Activated T-cell treated with anti-CD3 and anti-CD28 coated beads for 24 hours (primary cell): Measurements from ENCODE around the gene OLFM1.

Experiments
- DNase-seq: peaks from one replicate; pipeline ENCODE4 v3.0.0-alpha.2; 2020; ENCODE audit warnings: low read depth

OLFM1 gene

GRCh38 chr9:135090081-135090480 lies 2.6 kb downstream of the OLFM1 start:
- no peak for DNase-seq

DNA sequence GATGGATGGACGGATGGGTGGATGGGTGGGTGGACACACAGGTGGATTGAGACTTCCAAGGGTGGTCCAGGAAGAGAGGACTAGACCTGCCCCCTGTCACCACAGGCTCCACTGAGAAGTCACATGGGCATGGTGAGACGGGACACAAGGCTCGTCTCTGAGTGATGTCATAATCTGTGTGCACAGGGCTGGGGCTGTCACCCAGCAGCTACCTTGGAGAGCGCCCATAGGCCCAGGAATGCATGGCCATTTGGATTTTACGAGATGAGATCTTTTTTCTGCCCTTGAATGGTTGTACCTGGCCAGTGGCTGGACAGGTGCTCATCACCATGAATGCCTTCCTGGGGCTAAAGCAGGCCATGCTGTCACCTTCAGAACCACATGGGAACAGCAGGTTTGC lies 3.1 kb downstream of the OLFM1 start:
- DNase-seq = no peak

DNA sequence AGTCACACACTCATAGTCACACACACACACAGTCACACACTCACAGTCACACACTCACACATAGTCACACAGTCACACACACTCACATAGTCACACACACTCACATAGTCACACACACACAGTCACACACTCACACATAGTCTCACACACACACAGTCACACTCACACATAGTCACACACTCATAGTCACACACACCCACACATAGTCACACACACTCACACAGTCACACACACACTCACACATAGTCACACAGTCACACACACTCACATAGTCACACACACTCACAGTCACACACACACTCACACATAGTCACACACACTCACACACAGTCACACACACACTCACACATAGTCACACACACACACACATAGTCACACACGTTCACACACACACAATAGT lies 4.1 kb downstream of the OLFM1 start:
- DNase-seq = no peak

GRCh38 chr9:135093111-135093510 lies 5.6 kb downstream of the OLFM1 start:
- DNase-seq = no peak

DNA sequence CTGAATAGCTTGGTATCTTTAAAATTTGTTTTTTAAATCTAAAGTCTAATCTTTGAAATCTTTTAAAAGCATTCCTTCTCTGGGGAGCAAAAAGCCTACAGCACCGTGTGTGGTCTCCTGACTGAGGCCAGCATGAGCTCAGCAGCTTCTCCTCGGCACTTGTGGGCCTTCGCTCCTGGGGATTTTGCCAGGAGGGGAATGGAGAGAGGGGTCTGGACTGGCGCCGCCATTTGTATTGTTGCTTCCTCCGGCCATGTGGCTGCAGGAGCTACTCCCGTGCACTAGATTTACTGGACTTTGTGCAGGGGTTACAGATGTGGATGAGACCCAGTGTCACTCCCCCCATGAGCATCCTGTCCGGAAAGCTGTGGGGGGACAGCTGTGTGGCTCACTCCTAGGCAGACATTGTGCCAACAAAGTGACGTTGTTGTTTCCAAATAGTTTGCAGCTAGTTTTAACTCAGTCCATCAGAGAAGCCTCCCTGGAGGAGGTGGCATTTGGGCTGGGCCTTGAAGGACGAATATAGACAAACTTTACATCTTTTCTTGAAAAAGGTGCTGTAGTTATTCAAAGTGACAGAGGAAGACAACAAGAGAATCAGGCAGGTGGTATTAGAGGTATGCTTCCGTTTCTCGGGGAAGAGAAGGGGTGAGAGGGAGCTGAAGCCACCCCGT lies 6.6 kb downstream of the OLFM1 start:
- no peak for DNase-seq

DNA sequence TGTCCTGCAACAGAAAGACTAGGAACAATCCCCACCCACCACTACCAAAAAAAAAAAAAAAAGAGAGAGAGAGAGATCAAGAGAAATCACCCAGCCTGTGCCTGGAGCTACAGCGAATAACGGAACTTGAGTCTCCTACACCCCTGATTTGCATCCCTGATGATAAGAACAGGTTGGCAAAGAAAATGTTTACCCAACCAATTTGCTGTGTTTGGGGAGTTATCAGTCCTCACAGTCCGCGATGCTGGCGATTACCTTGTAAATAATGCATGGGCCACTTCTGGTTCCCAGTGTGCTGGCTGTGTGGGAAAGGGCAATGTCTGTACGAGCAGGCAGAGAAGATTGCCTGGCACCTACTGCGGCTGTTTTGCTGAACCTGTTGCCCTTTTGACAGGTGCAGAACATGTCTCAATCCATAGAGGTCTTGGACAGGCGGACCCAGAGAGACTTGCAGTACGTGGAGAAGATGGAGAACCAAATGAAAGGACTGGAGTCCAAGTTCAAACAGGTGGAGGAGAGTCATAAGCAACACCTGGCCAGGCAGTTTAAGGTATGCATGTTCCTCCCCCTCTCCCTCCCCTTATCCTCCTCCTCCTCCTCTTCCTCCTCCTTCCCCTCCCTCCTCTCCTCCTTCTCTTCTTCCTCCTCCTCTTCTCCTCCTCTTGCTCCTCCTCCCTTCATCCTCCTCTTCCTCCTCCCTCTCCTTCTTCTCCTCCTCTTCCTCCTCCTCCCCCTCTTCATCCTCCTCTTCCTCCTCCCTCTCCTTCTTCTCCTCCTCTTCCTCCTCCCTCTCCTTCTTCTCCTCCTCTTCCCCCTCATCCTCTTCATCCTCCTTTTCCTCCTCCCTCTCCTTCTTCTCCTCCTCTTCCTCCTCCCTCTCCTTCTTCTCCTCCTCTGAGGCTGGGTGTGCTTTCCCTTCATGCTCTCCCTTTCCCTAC lies 8.3 kb downstream of the OLFM1 start:
- DNase-seq = no peak

DNA sequence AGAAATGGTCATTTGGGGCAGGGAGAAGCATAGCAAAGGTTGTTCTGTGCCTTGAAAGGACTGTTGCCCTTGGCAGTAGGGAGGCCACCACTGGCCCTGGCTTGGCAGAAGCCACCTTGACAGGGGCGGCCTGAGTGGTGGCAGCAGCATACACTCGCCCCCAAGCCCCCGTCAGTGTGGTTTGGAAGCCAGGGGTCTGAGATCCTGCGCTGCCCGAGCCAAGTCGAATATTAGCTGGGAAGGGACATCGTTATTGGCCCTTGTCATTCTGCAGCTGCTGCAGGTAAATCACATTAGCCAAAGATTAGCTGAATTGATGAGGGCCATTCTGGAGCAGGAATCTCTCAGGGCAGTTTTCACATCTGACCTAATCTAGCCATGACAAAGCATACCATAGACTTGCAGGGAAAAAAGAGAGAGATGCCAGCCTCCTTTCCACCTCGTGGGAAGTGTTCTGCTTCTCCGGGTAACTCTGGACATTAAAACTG lies 9.0 kb downstream of the OLFM1 start:
- no peak for DNase-seq

- DNase-seq = no peak
These were observed 11.1 kb downstream of the OLFM1 start for GRCh38 chr9:135098400-135099105.

DNA sequence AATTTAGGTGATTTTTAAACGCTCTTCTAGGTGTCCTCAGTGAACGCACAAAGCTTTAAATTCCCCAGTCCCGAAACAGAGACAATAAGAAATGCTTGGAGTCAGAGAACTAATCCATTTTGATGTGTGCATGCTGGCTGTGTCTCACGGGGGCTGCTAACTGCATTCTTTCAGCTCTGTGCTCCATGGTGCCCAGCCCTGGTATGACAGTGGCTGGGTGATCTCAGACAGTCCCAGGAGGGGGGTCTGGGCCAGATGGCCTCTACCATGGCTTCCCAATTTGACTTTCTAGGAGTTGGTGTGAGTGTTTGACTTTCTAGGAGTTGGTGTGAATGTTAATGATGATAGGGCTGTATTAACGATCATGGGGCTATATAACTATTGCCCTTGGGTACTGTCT lies 12.1 kb downstream of the OLFM1 start:
- no peak for DNase-seq

DNA sequence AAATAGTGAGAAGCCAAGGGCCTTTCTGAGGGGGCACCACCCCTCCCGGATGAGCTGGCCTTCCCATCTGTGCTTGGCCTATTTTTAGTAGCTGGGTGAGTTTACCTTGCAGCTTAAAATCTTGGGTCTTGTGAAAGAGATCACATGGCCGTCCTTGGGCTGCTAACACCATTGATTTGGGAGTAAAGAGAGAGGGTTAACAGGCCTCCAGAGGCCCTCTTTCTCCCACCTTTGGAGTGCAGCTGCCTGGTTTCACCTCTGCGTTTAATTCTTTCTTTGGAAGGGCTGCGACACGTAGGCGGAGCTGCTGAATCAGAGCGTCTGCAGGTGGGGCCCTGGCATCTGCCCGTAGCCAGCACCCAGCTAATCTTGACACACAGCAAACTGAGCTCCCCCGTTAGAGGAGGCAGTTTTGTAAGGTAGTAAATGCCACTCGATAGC lies 12.8 kb downstream of the OLFM1 start:
- no peak for DNase-seq

DNA sequence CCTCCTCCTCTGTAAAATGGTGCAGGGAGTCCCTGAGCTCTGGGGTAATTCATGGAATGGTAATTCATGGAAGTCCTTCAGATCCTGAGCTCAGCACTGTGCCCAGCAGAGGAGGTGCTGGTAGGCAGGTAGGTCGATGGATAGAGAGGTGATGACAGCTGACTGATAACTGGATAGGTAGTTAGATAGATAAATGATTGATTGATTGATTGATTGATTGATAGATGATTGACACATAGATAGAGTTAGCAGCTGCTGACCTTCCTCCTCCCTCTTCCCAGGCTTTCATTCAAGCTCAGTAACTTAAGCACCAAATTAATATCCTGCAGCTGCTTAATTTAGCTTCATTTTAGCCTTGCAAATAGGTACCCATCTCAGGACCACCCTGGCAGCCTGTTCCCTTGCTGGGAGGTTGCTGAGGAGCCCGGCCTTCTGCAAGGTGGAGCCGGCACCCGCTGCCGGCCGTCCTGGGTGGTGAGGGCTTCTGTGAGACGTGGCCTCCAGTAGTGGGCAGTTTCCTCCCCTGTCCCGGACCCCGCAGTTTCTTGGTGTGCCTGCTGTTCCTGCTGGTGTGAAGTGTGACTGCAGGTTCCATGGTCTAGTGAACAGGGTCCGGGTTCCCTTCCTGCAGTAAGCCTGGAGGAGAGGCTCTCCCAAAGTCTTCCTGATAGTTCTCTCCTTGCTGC lies 13.4 kb downstream of the OLFM1 start:
- no peak for DNase-seq

DNA sequence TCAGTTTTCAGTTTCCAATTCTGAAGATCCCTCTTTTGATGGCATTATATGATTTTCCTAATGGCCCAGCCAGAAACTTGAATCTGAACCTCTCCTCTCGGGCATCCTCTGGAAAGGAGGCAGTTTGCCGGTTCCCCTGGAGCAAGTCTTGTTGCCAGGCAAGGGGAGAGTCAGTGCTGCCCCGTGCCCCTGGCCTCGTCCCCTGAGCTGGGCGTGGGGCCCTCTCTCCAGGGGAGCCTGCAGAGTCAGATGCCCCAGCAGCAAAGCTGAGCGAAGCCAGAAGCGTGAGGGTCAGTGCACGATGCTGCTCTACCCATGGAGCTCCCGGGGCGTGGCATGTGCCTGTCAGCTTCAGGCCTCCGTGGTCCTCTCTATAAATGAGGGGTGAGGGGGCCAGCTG lies 14.0 kb downstream of the OLFM1 start:
- no peak for DNase-seq

DNA sequence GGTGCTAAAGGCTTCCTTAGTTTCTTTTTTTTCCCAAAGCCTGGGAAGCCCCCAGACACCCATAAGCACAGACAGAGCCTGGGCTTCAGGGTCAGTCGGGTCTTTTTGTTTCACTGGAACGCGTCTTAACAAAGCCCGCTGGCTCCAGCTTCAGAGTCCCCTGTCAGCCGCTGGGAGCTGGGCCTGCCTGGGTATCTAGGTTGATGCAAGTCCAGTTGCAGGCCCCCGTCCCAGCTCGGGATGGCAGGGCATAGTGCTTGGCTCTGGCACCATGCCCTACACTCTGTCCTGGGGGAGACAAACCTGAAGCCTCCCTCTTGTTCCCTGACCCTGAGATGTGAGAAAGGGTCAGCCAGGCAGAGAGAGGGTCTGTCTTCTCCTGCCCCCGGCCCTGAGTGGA lies 14.5 kb downstream of the OLFM1 start:
- no peak for DNase-seq

DNA sequence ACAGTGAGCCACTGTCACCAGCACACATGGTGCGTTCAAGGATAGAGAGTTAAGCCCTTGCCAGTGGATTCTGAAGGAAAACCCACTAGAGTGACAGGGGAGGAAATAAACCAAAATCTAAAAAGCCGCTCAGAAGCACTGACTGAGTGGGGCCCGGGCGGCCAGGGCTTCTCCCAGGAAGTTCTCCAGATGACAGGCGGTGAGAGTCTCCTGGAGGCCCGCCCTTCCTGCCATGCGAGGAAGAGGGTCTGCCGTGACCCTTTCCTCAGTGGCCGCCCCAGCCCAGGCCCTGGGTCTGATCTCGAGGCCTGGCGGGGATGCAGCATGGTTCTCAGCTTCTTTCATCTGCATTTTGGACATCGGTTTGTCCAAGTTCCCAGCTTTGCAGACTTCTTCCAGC lies 14.9 kb downstream of the OLFM1 start:
- no peak for DNase-seq

DNA sequence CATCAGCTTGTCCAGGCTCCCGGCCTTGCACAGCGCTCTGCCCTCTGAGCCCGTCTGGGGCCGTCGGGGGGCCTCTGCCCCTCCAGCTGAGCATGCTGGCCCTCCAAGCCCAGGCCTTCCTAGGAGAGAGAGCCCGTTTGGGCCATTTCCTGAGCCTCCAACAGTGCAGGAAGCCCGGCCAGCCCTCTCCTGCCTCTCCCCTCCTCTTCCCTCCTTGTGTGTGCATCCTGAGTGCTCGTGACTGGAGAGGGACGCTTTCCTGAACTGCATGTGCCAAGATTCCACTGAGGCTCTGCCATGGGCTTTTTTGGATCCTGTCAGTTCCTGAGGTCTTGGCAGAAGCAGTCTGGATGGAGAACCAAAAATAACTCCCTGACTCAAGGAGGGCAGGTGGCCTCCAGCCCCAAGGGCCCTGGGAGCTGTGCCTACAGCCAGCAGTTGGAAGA lies 15.6 kb downstream of the OLFM1 start:
- no peak for DNase-seq

DNA sequence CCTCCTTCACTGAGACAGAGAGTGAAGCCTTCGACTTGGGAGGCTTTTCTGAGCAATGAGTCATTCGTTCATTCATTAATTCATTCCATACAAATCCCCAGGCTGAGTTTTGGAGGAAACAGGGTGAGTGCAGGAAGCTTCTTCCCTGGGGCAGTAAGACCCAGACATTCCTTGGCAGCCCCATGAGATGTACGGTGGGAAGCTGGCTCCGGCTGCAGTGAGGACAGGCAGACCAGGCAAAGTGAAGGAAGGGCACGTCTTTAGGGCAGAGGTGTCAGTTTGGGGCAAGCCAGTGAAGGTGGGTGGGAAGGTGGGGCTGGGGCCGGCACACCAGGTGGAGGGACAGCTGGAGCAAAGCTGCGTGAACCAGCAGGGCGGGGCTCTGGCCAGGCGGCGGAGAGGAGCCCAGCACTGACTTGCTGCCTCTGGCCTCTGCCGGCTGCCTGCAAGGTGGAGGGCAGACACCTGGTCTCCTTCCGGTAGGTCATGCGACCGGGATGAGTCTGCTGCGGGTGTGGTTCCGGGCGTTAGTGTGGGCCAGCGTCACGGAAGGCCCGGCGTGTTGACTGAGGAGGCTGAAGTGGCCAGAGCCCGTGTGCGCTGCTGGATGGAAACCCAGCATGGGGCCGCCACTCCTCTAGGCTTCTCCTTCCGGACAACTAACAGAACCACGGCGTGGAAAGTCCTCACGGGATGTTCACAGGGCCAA lies 16.6 kb downstream of the OLFM1 start:
- DNase-seq = no peak

DNA sequence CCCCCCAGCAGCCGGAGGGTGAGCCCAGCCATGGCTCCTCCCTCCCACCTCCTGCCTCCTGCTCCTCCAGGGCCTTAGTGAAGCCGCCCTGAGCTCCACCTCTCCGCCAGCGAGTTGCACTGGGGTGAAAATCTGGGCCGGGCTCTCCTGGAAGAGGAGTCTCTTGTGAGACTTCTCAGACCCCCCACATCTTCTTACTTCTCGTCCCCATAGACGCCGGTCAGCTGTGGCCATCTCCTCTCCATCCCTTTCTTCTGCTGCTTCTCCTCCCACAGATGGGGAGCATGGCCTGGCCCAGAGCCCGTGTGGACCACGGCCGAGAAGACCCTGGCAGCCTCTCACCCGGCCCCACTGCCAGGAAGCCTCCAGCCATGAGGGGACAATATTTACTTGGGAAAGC lies 17.3 kb downstream of the OLFM1 start:
- DNase-seq = no peak

DNA sequence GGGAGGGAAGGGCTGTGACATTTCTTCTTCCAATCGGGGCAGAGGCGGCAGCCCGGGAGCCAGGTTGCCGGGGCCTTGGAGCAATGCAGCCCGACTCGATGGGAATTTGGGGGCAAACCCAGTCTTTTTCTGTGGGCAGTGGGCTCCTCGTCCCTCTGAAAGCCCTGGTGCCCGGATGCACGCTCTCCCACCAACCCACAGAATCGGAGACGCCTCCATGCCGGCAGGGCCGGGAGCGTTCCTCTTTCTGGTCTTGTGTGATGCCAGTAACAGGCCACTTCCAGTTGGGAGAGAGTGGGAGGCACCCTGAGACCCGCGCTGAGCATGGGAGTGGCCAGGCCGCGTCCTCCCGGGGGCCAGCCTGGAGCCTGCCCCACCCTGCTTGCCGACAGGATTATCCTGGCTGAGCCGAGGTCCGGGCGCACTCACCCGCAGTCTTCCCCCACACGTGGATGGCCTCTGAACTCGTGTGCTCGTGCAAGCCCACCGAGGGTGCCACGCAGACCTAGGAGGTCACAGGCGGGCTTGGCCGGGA lies 17.8 kb downstream of the OLFM1 start:
- no peak for DNase-seq

GRCh38 chr9:135105938-135106491 lies 18.5 kb downstream of the OLFM1 start:
- no peak for DNase-seq

DNA sequence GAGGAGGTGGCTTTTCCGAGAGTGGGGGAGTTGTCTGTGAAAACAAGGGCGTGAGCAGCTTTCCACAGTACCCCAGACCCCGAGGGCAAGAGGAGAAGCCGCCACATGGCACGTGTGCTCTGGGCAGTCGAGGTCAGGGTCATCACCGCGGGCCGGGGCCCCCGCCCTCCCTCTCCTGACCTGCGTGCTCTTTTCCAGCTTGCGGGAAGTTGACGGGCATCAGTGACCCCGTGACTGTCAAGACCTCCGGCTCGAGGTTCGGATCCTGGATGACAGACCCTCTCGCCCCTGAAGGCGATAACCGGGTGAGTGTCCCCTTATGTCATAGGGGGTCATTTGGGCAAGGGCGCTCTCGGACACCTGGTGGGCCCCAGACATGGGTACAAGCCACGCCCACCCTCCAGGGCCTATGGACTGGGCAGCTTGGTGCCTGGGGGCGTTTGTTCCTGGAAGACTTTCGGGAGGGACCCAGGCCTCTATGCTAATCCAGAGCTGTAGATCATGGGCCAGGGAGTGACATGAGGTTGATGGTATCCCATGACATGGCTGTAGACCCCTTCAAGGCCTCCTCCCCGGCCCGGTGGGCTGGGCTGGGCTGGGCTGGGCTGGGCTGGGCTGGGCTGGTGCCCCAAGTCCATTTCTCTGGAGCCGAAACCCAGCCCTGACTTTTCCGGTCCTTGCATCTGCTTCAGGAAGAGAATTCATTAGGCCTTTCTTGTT lies 19.2 kb downstream of the OLFM1 start:
- DNase-seq = no peak
